HEK293 (cell line): Measurements from ENCODE around the gene NMNAT2.

ENCODE experiments used
- ZBTB7A ChIP-seq: fragments of 450-650 bp; formaldehyde crosslinking; IDR thresholded peaks from 2 replicates; pipeline ENCODE4 v1.5.1; 2016; ENCODE audit warnings: low read depth, missing biosample characterization, missing genetic modification characterization
- ZEB2 ChIP-seq: fragments of 450-650 bp; formaldehyde crosslinking; IDR thresholded peaks from 2 replicates; pipeline ENCODE4 v1.5.1; 2016; ENCODE audit warnings: missing biosample characterization, missing genetic modification characterization
- ZNF571 ChIP-seq: fragments of 450-650 bp; formaldehyde crosslinking; IDR thresholded peaks from 2 replicates; pipeline ENCODE4 v1.5.0; 2017; ENCODE audit warnings: missing biosample characterization, missing genetic modification characterization
- ZNF600 ChIP-seq: fragments of 450-650 bp; formaldehyde crosslinking; IDR thresholded peaks from 2 replicates; pipeline ENCODE4 v1.5.1; 2016; ENCODE audit warnings: missing biosample characterization, missing genetic modification characterization
- ZNF629 ChIP-seq: fragments of 450-650 bp; formaldehyde crosslinking; IDR thresholded peaks from 2 replicates; pipeline ENCODE4 v1.5.1; 2017; ENCODE audit warnings: missing biosample characterization, missing genetic modification characterization
- TF ChIP-seq, protein P1 (sequence below): fragments of 450-650 bp; formaldehyde crosslinking; IDR thresholded peaks from 2 replicates; pipeline ENCODE4 v1.5.1; 2016; ENCODE audit warnings: missing biosample characterization, missing genetic modification characterization
- TF ChIP-seq, protein P2 (sequence below): fragments of 450-650 bp; formaldehyde crosslinking; IDR thresholded peaks from 2 replicates; pipeline ENCODE4 v1.5.1; 2016; ENCODE audit warnings: missing biosample characterization, missing genetic modification characterization, low read depth

DNA sequence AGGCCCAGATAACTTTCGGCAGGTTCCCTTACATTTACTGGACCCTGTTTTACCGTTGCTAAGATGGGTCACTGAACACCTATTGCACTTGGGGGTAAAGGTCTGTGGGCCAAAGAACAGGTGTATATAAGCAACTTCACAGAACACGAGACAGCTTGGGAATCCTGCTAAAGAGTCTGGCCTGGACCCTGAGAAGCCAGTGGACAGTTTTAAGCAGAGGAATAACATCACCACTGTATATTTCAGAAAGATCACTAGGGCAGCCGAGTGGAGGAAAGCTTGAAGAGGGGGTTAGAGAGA, 177.7 kb downstream of the NMNAT2 start:
- TF ChIP-seq, protein P1, sequence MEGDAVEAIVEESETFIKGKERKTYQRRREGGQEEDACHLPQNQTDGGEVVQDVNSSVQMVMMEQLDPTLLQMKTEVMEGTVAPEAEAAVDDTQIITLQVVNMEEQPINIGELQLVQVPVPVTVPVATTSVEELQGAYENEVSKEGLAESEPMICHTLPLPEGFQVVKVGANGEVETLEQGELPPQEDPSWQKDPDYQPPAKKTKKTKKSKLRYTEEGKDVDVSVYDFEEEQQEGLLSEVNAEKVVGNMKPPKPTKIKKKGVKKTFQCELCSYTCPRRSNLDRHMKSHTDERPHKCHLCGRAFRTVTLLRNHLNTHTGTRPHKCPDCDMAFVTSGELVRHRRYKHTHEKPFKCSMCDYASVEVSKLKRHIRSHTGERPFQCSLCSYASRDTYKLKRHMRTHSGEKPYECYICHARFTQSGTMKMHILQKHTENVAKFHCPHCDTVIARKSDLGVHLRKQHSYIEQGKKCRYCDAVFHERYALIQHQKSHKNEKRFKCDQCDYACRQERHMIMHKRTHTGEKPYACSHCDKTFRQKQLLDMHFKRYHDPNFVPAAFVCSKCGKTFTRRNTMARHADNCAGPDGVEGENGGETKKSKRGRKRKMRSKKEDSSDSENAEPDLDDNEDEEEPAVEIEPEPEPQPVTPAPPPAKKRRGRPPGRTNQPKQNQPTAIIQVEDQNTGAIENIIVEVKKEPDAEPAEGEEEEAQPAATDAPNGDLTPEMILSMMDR (tag by site-specific recombination): no peak
- TF ChIP-seq ZNF629 (tag by site-specific recombination) (no peak), ZNF600 (no peak), ZEB2 (tag by site-specific recombination) (no peak), ZBTB7A (no peak), ZNF571 (tag by site-specific recombination) (no peak)
- TF ChIP-seq, protein P2, sequence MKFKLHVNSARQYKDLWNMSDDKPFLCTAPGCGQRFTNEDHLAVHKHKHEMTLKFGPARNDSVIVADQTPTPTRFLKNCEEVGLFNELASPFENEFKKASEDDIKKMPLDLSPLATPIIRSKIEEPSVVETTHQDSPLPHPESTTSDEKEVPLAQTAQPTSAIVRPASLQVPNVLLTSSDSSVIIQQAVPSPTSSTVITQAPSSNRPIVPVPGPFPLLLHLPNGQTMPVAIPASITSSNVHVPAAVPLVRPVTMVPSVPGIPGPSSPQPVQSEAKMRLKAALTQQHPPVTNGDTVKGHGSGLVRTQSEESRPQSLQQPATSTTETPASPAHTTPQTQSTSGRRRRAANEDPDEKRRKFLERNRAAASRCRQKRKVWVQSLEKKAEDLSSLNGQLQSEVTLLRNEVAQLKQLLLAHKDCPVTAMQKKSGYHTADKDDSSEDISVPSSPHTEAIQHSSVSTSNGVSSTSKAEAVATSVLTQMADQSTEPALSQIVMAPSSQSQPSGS (tag by site-specific recombination): no peak
